HG03095 (cell line): Measurements from ENCODE around the gene PCDHB4.
"Not testable (repeated sequence)": the region's sequence is repeated elsewhere in the genome, so short reads cannot be mapped to it uniquely, and the experiment has no call there.

Source experiments
- ATAC-seq: cut with Tn5 transposase; IDR thresholded peaks from one replicate; pipeline ENCODE4 v1.9.1; 2021; ENCODE audit warnings: moderate library complexity; ENCODE audit not compliant: unreplicated experiment

Gene PCDHB4

GRCh38 chr5:141149812-141150211 is 28.2 kb downstream of the PCDHB4 start, which contains the start of gene PCDHB6:
Gene PCDHB6, plus strand, starts transcription at chr5:141150057. Its CDS starts 201 bp downstream, at chr5:141150258.
- ATAC-seq = no peak

GRCh38 chr5:141150224-141150992 is 28.8 kb downstream of the PCDHB4 start:
- no peak for ATAC-seq

DNA sequence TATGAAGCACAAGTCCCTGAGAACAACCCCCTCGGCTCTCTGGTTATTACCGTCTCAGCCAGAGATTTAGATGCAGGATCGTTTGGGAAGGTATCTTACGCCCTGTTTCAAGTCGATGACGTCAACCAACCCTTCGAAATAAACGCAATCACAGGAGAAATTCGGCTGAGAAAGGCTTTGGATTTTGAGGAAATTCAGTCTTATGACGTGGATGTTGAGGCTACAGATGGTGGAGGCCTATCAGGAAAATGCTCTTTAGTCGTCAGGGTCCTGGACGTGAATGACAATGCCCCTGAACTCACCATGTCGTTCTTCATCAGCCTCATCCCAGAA is 29.3 kb downstream of the PCDHB4 start:
- no peak for ATAC-seq

- ATAC-seq = not testable (repeated sequence)
Observed at GRCh38 chr5:141151632-141152031, 30.0 kb downstream of the PCDHB4 start.

GRCh38 chr5:141152096-141152495 is 30.5 kb downstream of the PCDHB4 start:
- ATAC-seq = not testable (repeated sequence)

DNA sequence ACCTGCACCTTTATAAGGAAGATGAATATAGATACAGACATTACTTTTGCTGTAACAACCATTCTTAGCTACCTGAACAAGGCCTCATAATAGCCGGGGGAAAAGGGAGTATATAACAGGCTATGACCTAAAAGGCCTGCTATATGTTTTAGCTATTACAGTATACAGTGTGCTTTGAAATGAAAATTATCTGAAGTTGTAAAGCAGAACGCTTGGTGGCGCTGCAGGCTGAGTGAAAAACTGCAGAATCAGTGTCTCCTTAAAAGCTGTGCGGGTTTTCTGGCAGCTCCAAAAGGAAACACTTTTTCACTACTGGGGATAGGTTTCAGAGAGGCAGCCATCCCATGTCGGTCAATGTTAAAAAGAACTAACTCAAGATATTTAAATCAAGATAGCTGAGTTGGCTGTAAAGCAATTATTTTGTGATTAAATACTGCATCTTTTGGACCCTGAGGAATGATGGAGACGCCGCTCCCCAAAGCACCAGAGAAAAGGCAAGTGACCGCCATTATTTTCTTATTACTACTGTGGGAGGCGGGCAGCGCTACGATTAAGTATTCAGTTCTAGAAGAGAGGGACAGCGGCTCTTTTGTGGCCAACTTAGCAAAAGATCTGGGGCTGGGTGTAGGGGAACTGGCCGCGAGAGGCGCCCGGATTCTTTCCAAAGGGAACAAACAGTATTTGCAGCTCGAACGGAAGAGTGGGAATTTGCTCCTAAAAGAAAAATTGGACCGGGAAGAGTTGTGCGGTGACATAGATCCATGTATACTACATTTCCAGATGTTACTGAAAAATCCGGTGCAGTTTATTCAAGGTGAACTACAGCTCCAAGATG is 34.1 kb downstream of the PCDHB4 start:
- ATAC-seq = no peak

DNA sequence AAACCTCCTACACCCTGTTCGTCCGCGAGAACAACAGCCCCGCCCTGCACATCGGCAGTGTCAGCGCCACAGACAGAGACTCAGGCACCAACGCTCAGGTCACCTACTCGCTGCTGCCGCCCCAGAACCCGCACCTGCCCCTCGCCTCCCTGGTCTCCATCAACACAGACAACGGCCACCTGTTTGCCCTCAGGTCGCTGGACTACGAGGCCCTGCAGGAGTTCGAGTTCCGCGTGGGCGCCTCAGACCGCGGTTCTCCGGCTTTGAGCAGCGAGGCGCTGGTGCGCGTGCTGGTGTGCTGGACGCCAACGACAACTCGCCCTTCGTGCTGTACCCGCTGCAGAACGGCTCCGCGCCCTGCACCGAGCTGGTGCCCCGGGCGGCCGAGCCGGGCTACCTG is 35.7 kb downstream of the PCDHB4 start:
- ATAC-seq = not testable (repeated sequence)

- ATAC-seq = not testable (repeated sequence)
Observed at GRCh38 chr5:141157901-141158300, 36.3 kb downstream of the PCDHB4 start.

DNA sequence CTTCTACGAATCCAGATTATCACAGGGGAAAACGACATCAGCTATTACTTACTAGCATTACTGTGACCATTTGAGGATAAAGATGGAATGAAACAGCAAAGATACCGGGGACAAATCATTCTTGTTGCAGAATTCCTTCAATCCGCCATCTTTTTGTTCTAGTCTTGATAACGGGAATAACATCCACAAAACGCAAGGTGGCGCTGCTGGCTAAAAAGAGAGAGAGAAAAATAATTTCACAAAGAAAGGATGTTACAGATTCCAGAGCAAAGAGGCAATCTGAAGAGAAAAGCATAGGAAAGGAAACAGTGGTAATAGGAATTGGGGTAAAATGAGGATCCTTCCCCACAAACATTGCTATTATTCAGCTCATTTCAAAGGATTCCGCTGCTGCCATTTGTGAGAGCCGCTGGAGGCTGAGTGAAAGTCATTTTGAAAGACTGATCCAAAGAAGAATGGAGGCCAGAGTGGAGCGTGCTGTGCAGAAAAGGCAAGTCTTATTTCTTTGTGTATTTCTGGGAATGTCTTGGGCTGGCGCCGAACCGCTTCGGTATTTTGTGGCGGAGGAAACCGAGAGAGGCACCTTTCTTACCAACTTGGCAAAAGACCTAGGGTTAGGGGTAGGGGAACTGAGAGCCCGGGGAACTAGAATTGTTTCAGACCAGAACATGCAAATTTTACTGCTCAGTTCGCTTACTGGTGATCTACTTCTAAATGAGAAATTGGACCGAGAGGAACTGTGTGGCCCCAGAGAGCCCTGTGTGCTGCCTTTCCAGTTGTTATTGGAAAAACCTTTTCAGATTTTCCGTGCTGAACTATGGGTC is 51.0 kb downstream of the PCDHB4 start, which contains the start of gene PCDHB7:
PCDHB7 (plus strand) TSS at position 264 of the 824 bp plus-strand sequence; CDS start at position 456, 192 bp downstream.
- no peak for ATAC-seq

DNA sequence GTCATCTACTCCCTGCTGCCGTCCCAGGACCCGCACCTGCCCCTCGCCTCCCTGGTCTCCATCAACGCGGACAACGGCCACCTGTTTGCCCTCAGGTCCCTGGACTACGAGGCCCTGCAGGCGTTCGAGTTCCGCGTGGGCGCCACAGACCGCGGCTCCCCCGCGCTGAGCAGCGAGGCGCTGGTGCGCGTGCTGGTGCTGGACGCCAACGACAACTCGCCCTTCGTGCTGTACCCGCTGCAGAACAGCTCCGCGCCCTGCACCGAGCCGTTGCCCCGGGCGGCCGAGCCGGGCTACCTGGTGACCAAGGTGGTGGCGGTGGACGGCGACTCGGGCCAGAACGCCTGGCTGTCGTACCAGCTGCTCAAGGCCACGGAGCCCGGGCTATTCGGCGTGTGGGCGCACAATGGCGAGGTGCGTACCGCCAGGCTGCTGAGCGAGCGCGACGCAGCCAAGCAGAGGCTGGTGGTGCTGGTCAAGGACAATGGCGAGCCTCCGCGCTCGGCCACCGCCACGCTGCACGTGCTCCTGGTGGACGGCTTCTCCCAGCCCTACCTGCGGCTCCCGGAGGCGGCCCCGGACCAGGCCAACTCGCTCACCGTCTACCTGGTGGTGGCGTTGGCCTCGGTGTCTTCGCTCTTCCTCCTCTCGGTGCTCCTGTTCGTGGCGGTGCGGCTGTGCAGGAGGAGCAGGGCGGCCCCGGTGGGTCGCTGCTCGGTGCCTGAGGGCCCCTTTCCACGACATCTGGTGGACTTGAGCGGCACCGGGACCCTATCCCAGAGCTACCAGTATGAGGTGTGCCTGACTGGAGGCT is 52.9 kb downstream of the PCDHB4 start:
- ATAC-seq = not testable (repeated sequence)
